GM12801 (cell line): ENCODE measurements around the gene CHEK2.
"Not testable (repeated sequence)": the region's sequence is repeated elsewhere in the genome, so short reads cannot be mapped to it uniquely, and the experiment has no call there.

Source experiments
- TF ChIP-seq, protein P1 (sequence below): IDR thresholded peaks from one replicate; pipeline ENCODE4 v1.5.1; 2011; ENCODE audit warnings: control low read depth; ENCODE audit not compliant: insufficient read length; ENCODE audit errors: extremely low read depth

Gene CHEK2

DNA sequence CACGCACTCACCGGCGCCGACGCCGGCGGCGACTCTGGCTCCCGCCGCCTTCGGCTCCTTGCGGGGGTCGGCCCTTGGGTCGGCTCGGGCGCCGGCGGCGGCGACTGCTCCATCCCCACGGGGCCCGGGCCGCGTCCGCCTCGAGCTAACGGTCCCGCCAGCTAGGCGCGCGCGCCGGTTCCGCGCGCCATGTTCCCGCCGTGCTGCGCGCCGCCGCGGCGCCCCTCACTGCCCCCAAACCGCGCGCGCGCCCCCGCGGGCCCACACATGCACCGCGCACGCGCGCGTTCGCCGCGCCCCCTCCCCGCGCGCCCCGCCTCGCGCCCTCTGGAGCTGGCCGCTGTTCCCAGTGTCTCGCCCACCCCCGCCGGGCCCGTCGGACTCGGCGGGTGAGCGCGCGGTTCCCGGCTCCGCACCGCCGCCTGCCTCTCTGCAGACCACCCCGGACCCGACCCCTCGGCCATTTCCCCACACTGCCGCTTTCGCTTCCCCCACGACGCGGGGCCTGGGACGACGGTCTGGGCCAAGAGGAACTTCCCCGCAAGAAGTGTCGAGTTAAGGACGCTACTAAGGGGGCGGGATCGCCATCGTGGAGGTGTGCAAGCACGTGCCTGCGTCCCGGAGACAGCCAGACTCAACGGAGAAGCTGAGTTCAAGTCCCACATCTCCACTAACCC is 61.9 kb downstream of the CHEK2 start, which contains the start of gene TTC28:
TSS of gene TTC28 (minus strand) at position 230 of the 677 bp plus-strand sequence. CDS start at position 113, 117 bp downstream.
- TF ChIP-seq, protein P1, sequence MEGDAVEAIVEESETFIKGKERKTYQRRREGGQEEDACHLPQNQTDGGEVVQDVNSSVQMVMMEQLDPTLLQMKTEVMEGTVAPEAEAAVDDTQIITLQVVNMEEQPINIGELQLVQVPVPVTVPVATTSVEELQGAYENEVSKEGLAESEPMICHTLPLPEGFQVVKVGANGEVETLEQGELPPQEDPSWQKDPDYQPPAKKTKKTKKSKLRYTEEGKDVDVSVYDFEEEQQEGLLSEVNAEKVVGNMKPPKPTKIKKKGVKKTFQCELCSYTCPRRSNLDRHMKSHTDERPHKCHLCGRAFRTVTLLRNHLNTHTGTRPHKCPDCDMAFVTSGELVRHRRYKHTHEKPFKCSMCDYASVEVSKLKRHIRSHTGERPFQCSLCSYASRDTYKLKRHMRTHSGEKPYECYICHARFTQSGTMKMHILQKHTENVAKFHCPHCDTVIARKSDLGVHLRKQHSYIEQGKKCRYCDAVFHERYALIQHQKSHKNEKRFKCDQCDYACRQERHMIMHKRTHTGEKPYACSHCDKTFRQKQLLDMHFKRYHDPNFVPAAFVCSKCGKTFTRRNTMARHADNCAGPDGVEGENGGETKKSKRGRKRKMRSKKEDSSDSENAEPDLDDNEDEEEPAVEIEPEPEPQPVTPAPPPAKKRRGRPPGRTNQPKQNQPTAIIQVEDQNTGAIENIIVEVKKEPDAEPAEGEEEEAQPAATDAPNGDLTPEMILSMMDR = not testable (repeated sequence)

DNA sequence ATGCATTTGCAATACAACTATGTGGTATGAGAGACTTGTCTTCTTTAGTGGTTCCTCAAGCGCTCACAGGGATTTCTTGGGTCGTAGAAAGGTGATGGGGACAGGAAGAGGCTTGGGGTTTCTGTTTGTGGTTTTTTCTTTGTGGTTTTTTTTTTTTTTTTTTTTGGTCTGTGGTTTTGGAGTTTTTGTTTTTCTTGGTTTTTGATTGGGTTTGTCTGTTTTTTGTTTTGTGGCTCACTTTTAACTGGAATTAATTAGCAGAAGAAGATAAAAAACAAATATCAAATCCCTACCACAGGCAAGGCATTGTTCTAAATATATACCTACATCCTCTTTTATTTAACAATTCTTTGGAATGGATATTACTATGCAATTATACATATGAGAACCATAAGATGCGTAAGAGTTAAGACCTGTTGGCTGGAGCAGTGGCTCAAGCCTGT is 67.5 kb downstream of the CHEK2 start:
- TF ChIP-seq, protein P1 = no peak

DNA sequence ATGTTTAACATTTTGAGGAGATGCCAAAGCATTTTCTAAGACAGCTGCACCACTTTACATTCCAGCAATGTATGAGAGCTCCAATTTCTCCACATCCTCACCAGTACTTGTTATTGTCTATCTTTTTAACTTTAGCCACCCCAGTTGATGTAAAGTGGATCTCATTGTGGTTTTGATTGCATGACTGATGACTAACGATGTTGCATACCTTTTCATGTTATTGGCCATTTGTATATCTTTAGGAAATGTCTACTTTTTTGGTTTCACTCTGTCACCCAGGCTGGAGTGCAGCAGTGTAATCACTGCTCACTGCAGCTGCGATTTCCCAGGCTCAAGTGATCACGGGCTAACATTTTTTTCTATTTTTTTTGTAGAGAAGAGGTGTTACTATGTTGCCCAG is 70.9 kb downstream of the CHEK2 start:
- TF ChIP-seq, protein P1 = no peak

DNA sequence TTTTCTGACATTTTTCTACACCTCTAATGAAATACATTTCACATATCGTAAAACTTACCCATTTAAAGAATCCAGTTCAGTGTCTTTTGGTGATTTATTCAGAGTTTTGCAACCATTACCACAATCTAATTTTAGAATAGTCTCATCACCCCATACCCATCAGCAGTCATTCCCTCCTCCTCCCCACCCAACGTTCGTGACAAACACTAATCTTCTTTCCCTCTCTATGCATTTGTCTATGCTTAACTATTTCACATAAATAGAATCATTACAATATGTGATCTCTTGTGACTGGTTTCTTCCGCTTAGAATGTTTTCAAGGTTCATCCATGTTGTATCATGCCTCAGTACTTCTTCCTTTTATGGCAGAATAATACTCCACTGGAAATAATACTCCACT is 71.5 kb downstream of the CHEK2 start:
- TF ChIP-seq, protein P1 = no peak

DNA sequence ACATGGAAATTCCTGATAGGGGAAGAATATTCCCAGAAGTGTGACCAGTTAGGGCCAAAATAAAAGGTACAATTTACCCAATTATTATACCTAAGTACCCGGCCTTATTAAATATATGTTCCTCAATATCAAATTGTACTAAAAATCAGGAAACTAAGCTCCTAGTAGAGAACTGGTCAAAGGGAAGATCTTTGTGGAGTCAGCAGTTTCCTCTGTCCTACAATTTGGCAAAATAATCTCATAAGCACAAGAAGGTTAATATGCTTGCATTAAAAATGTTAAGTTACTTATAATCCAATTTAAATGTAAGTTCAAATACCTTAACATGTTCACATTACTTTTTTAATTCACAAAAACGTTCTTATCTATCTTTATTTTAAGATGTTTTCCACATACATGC is 72.2 kb downstream of the CHEK2 start:
- TF ChIP-seq, protein P1 = no peak

DNA sequence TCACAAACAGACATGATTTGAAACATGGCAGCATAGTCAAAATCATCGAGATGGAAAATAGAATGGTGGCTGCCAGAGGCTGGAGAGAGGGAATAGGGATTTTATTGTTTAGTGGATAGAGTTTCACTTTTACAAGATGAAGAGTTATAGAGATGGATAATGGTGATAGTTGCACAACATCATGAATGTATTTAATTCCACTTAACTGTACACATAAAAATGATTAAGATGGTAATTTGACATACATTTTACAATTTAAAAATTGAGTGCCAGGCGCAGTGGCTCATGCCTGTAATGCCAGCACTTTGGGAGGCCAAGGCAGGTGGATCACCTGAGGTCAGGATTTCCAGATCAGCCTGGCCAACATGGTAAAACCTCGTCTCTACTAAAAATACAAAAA is 83.2 kb downstream of the CHEK2 start:
- TF ChIP-seq, protein P1 = no peak

DNA sequence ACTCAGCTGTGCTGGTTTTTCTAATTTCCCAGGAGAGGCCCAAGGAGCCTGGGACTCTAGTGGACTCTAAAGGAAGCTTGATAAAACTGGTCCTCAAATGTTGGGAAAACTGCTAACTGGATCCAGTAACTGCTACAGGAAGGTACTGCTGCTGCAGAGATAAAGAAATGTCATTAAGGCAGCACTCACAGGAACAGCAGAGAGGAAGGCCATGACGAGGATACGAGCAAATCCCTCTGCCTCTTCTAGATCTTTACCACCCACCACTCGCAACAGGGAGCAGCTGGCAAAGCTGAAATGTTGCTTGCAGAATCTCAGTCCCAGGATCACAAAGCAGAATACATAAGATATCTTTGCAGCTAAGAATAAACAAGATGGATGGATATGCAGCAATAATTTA is 85.4 kb downstream of the CHEK2 start:
- TF ChIP-seq, protein P1 = no peak
